GM06990 (cell line): ENCODE data around the gene TSPAN13.
"Not testable (repeated sequence)": the region's sequence is repeated elsewhere in the genome, so short reads cannot be mapped to it uniquely, and the experiment has no call there.

Experiments used
- DNase-seq: peaks from one replicate; pipeline ENCODE4 v3.0.0-alpha.2; 2011; ENCODE audit not compliant: insufficient read length; ENCODE audit errors: extremely low read depth
- H3K27me3 ChIP-seq: replicated peaks from 2 replicates; pipeline ENCODE4 v1.6.0; 2011; ENCODE audit warnings: low read length; ENCODE audit not compliant: control insufficient read depth, insufficient read depth
- H3K36me3 ChIP-seq: 2 replicates; pipeline ENCODE4 v1.5.1; 2011; ENCODE audit warnings: low read length; ENCODE audit not compliant: control insufficient read depth, insufficient read depth
- H3K4me3 ChIP-seq: replicated peaks from 2 replicates; pipeline ENCODE4 v1.5.1; 2011; ENCODE audit warnings: low read depth, mild to moderate bottlenecking, control low read depth, low read length
- CTCF ChIP-seq: IDR thresholded peaks from 2 replicates; pipeline ENCODE4 v1.5.1; 2011; ENCODE audit warnings: low read length, control low read depth, mild to moderate bottlenecking, inconsistent platforms; ENCODE audit not compliant: insufficient read depth, poor library complexity, severe bottlenecking

Gene TSPAN13

GRCh38 chr7:16758036-16758435, 4.5 kb downstream of the TSPAN13 start:
- TF ChIP-seq CTCF = no peak
- DNase-seq = no peak
- Histone ChIP-seq H3K4me3 (no peak overlapping the region), H3K36me3 (no peaks in the 10 kb centered on the region), H3K27me3 (no peaks in the 10 kb centered on the region)

- no peak overlapping the region for H3K4me3 ChIP-seq
- no peaks in the 10 kb centered on the region for H3K36me3 ChIP-seq
- no peak for DNase-seq
- H3K27me3 ChIP-seq = no peaks in the 10 kb centered on the region
- TF ChIP-seq CTCF = no peak
Observed at GRCh38 chr7:16758631-16759611, 5.4 kb downstream of the TSPAN13 start.

GRCh38 chr7:16759840-16760239, 6.3 kb downstream of the TSPAN13 start:
- TF ChIP-seq CTCF = no peak

GRCh38 chr7:16762177-16762576, 8.6 kb downstream of the TSPAN13 start:
- no peak for TF ChIP-seq CTCF
- Histone ChIP-seq H3K4me3 (no peak overlapping the region), H3K27me3 (no peaks in the 10 kb centered on the region; the same call in 1 of the 2 replicates), H3K36me3 (no peaks in the 10 kb centered on the region)
- DNase-seq = no peak

More at GRCh38 chr7:16759840-16760239, 6.3 kb downstream of the TSPAN13 start:
- Histone ChIP-seq H3K4me3 (no peak overlapping the region), H3K36me3 (no peaks in the 10 kb centered on the region), H3K27me3 (no peaks in the 10 kb centered on the region)
- DNase-seq = no peak

- TF ChIP-seq CTCF = no peak
- Histone ChIP-seq H3K4me3 (no peak overlapping the region), H3K27me3 (no peaks in the 10 kb centered on the region; the same call in 1 of the 2 replicates), H3K36me3 (no peaks in the 10 kb centered on the region)
- no peak for DNase-seq
Observed at GRCh38 chr7:16764942-16765341, 11.4 kb downstream of the TSPAN13 start.

GRCh38 chr7:16765436-16765859, 11.9 kb downstream of the TSPAN13 start:
- Histone ChIP-seq H3K36me3 (no peaks in the 10 kb centered on the region), H3K4me3 (no peak overlapping the region), H3K27me3 (no peaks in the 10 kb centered on the region; the same call in 1 of the 2 replicates)
- no peak for TF ChIP-seq CTCF
- no peak for DNase-seq

- DNase-seq, H3K36me3 ChIP-seq, H3K4me3 ChIP-seq, H3K27me3 ChIP-seq: not testable (repeated sequence)
Observed at GRCh38 chr7:16769994-16770393, 16.4 kb downstream of the TSPAN13 start.
